HL-60 (cell line): Measurements from ENCODE around the gene ADAMTS17.

Experiments used
- CTCF ChIP-seq: IDR thresholded peaks from one replicate; pipeline ENCODE4 v1.5.1; 2011; ENCODE audit warnings: low read length, control low read depth, inconsistent platforms; ENCODE audit not compliant: insufficient read depth
- GABPA ChIP-seq: IDR thresholded peaks from 2 replicates; pipeline ENCODE4 v1.6.1; 2012; ENCODE audit warnings: low read depth
- TF ChIP-seq, protein P1 (sequence below): IDR thresholded peaks from 2 replicates; pipeline ENCODE4 v1.6.1; 2012; ENCODE audit warnings: low read depth; ENCODE audit not compliant: insufficient replicate concordance

DNA sequence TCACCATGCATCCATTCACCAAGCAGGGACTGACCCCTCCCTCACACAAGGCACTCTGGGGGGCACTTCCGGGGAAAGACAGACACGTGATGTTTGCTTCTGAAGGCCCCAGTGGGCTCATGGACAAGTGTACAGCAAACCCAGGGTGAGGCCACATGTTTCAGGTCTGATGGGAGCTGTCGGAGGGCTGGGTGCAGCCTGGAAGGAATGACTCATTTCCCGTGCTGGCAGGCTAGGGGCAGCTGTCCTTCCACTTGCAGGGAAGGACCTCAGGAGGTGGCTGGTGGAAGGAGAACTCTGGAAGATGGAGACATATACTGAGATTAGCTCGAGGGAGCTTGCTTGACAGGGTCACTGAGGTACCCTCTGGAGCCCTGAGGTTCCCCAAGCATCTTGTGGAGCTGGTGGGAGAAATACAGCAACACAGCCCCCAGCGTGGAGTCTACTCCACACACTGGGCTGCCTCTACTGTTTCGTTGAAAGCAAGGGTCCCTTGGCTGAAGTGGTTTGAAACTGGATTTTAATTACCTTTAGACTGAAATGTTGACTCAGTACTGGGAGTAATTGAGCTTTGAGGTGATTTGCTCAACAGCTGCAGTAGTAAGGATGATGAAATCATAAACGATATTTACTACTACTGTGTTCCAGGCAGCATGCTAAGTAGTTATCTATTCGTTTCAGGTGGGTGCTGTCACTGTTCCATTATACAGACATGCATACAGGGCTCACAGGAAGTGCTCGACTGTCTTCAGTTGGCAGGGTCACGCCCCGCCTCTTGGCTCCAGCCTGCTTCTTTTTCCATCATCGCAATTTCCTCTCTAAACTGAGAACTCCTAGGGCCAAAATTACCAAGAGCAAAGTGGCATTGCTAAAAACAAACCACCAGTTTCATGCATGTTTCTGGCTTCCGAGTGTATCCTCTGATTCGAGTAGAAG is 230.4 kb downstream of the ADAMTS17 start:
- TF ChIP-seq CTCF = no peak
- 0 out of 2 replicates have a peak, but pooled peaks have one; percentile 22 for TF ChIP-seq GABPA
- TF ChIP-seq, protein P1, sequence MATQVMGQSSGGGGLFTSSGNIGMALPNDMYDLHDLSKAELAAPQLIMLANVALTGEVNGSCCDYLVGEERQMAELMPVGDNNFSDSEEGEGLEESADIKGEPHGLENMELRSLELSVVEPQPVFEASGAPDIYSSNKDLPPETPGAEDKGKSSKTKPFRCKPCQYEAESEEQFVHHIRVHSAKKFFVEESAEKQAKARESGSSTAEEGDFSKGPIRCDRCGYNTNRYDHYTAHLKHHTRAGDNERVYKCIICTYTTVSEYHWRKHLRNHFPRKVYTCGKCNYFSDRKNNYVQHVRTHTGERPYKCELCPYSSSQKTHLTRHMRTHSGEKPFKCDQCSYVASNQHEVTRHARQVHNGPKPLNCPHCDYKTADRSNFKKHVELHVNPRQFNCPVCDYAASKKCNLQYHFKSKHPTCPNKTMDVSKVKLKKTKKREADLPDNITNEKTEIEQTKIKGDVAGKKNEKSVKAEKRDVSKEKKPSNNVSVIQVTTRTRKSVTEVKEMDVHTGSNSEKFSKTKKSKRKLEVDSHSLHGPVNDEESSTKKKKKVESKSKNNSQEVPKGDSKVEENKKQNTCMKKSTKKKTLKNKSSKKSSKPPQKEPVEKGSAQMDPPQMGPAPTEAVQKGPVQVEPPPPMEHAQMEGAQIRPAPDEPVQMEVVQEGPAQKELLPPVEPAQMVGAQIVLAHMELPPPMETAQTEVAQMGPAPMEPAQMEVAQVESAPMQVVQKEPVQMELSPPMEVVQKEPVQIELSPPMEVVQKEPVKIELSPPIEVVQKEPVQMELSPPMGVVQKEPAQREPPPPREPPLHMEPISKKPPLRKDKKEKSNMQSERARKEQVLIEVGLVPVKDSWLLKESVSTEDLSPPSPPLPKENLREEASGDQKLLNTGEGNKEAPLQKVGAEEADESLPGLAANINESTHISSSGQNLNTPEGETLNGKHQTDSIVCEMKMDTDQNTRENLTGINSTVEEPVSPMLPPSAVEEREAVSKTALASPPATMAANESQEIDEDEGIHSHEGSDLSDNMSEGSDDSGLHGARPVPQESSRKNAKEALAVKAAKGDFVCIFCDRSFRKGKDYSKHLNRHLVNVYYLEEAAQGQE = no peak
